Fibroblast of skin of back (primary cell): ENCODE data around the gene CD47.

Experiments used
- DNase-seq: peaks from one replicate; pipeline ENCODE4 v3.0.0-alpha.2; 2013

CD47 gene

DNA sequence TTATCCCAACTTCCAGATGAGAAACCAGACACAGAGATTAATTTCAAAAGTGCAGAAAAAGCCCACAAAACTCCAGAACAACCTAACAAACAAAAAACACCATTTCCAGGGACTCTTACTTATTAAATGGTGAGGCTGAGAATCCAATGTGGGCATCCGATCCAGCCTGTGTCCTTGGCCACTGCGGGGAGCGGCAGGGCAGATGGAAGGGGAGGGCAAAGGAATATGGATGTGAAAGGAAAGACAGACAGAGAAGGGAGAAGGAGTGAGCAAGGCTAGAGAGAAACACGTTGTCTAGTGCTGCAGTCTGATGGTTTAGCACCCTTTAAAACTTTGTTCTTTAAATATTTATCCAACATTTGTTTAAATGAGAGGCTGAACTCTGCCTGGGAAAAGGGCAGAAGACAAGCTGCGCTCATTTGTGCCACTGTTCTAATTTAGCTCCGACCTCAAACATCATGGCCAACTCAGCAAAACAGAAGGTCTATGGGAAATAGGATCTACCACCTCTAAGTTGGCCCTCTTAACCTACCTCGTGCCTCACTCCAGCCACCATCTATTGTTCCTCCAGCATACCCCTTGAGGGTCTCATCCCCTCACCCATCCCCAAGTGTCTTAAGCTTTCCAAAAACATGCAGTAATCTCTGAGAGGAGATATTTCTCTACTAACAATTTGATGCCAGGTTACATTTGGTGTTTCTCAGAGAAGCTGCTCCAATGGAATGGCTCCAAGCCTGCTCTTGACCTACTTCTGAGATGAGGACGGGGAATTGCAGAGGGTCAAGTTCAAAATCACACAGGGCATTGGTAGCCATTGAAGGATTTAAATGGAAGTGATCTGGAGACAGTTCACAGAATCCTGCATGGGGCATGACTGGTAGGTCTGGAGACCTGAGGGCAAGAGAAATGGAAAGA lies 77.4 kb downstream of the CD47 start:
- no peak for DNase-seq

DNA sequence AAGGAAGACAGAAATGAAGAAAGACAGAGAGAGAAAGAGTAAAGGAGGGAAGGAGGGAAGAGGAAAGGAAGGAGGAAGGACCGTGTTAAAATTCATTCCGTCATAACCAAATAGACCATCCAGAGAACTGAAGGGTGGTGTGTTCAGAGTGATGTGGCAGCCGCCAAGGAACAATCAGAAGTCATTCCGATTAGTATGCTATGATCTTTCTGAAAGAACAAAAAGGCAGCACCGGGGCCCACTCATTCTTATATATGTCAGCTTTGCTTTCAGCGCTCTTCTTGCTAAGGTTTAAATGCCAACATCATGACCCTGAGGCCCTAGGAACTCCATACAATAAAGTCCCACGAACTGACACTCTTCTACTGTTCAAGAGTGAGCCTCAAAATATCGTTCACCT lies 78.5 kb downstream of the CD47 start:
- no peak for DNase-seq

DNA sequence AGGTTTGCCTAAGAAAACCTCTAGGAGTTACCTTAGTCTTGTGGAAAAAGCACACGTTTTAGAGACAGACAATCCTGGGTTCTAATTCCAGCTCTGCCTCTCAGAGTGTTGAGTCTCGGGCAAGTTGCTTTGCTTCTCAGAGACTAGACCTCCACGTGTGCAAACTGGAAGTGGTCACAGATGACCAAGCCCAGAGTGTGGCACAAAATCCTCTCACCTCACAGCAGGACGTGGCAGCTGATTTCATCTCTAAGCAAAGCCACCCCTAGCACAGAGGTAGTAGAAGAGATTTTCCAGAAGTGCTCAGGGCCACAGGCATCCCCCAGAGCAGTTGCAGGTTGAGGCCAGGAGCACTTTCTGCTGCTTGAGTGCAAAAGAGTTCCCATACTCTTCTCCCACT lies 79.2 kb downstream of the CD47 start:
- DNase-seq = no peak

DNA sequence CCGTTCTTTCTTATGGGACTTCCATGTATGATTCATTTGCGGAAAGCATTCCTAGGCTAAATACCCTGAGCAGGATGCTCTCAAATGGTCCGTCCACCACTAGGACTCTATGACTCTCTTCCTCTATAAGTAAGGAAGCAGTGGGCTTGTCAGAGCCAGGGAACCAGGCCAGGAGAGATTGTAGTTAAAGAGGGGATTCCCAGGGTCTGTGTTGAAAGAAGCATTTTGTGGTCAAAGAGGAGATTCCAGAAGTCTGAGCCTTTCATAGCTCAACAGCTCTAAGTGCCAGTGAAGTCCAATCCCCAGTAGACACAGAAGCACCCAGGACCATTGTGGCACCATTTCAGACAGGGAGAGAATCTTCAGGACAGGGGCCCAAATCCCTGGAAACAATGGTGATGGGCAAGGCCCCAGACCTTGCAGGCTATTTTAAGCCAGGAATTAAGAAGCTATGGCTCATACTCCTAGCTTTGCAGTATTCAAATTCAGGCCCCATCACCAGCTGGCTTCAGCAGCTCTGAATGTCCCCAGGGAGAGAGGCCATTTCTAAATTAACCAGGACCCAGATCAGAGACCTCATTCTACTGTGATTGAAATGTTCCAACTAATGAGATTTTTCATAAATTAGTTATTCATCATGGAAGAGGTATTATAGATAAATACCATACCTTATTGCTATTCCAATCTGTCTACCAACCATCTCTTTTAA lies 81.7 kb downstream of the CD47 start:
- peak; percentile 79 for DNase-seq

DNA sequence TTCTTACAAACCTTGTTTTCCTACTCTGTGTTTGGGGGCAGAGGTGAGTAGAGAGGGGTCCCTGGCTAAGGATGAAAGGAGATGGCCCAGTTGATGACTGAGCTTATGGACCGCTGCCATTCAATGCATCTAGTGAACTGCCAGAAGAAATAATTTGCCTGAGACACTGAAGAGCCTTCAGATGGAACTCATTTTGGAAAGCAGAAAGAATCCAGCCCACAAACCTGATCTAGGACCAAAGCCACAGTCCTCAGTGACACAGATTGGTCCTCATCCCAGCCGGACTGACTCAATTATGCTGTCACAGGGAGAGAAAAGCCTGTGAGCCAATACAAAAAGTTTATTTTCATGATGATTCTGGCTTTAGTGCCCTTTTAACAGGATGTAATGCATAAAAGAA lies 82.7 kb downstream of the CD47 start:
- no peak for DNase-seq

DNA sequence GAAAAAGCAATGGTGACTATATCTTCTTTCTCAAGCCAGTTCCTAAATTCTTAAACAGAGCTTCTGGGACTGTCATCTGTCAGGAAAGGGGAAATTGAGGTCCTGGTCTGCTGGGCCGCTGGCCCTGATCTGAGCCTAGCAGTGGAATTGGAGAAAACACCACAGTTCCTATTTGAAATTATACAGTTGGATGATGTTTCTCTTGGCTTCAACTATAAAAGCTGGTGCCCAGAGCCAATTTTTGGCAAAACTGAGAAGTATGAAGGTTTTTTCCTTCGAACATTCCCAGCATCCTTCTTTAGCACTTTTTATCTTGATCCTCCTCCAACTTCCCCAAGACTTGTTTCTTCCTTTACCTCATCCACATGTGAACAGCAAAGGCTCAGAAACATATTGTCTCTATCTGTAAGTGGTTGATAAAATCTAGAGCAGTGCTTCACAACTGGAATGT lies 83.9 kb downstream of the CD47 start:
- no peak for DNase-seq

DNA sequence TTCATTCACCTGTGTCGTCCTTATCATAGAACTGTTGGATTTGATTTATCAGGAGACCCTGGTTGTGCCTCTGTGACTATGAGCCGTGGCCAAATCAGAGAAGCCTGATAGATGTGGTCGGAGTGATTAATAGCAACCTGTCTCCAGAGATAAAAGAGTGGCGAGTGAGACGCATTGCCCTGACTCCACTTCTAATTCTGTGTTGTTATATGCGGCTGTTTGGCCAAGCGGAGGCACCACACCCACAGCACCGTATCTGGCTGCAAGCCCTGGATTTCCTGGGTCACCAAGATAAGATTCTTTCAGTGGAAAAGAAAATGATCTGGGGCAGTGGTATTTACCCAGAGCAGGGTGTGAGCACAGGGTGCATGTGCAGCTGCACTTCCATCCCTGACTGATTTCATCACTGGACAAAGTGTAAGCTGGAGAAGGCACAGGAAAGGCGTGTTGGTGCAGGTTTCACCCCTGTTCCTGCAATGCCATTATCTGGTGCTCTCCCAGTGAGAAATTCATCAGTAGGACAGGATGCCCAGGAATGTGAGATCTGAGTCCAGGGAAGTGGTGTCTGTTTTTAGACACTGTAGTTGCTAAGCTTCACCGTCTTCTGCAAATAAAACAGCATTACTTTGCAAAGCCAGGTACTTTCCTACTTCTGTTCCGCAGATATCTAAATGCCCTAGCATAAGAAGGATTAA lies 84.6 kb downstream of the CD47 start:
- no peak for DNase-seq

DNA sequence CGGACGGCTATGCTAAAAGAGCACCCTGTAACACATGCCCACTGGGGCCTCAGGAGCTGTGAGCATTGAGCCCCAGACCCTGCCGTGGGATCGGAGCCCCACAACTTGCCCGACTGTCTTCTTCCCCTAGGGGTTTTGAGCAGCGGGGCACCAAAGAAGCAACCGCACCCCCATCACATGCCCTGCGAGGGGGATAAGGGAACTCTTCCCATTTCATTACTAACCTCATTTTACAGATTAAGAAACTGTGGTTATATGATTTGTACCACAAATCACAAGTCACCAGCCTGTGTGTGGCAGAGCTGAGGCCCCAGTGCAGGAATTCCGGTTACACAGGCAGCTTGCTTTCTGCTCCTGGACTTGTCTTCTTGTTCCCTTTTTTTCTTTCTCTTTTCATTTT lies 86.2 kb downstream of the CD47 start:
- DNase-seq = no peak

DNA sequence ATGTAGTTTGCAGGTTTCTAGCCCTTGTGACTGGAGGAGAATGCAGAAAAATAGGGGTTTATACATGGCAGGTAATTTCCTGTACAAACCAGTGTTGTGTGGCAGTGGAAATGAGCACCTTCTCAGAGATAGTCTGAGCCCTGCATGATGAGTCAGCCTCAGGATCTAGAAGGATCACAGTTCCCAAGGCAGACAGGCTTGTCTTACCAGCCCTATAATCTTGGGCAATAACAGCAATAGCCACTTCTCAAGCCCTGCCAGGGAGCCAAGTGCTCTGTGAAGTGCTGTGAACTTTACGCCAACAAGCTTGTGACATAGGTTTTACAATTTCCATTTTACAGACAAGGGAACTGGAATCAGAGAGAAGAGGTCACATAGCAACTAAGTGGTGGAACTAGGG lies 89.4 kb downstream of the CD47 start:
- no peak for DNase-seq

DNA sequence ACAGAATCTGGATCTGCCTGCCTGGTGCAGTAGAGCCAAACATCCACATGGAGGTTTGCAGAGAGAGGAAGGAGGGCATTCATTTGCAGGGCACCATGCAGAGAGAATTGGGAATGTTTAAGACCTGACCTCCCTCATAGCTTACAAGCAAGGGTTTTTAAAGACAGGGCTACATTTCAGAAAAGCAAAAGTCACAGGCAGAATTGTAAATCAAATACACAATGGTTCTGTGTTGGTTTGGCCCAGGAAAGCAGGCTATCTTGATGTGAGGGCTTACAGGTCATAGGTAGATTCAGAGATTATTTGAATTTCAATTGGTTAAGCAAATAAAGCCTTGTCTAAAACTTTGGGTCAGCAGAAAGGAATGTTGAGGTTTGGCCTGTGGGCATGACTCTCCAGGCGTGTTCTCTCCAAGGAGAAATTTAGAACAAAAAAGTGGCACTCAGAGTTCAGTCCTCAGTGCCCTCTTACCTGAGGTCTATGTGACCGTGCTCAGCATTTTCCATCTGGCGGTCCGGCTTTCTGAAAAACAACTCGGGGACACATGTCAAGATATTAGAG lies 91.5 kb downstream of the CD47 start:
- peak; percentile 32 for DNase-seq

DNA sequence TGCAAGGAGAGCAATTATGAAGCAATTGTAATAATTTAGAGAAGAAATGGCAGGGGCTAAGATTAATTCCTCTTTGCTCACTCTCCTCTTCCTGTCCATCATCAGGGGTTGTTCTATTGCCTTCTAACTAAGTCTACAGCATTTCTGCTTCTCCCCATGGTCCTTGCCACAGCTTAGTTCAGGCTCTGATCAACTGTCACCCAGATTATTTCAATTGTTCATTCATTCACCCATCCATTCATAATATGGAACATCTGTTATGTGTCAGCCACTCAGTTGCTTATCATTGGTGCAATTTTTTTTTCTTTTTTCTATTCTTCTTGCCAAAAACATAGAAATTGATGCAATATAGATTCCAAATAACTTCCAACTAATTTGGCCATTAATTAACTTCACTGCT lies 93.2 kb downstream of the CD47 start:
- no peak for DNase-seq

DNA sequence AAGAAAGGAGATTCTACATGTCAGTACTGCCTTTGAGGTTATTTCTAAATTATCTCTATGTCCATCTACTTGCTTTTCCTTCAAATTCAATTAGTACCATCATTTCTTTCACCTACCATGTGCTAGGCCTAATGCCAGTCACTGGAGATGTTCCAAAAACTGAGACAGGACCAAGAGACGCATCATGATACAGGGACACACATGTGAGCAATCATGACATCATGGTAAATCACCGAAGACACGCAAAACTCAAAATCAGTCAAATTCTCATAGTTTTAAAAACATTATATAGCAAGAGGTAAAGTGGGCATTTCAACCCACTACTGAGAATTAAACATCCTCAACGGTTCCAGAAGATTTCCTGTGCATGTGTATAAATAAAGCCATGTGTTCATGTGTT lies 95.0 kb downstream of the CD47 start:
- DNase-seq = no peak

DNA sequence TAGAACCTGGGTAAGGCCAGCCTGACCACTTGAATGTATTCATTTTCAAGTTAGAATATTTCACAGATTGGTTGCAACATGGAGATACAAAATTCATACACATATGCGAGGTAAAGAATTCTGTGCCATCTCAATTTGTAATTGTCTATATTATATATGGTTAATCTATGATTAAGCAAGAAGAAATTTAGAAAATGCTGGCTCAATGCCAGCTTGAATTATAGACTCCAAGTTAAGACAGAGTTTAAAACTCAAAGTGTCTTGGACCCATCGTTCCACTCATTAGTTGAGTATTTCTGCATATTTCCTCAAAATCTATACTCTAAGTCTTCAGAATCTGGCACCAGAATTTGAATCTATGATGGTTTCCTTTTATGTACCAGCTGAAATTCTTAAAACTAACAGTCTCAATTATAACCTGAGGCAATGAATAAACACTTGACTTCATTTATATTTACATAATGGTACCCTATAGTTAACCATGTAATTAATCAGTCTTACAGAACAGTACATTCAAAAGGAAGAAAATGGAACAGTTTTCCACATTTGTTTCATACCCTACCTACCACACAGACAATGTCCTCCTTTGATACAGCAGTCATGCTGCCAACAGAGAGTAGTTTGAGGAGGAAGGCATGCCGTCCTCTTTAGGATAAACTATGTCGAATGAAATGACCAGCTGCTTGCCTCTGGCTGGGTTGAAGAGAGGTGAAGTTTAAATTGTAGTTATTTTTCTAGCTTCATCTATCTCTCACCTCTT lies 95.7 kb downstream of the CD47 start:
- peak; percentile 35 for DNase-seq

DNA sequence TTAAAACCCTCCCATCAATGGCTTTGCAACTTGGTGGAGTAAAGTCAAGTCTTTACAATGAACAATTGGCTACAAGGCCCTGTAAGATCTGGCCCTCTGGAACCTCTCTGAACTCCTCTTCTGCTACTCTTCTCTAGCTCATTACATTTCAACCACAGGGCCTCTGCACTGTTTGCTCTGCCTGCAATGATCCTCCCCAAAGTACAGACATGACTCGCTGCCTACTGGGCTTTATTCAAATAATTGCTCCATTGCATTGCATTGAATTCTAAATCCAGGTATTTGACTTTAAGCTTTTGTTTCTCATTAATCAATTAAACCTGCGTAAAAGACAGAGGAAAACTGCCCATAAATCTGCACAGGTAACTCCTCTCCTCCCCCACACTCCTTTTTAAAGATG lies 96.7 kb downstream of the CD47 start:
- DNase-seq = no peak

DNA sequence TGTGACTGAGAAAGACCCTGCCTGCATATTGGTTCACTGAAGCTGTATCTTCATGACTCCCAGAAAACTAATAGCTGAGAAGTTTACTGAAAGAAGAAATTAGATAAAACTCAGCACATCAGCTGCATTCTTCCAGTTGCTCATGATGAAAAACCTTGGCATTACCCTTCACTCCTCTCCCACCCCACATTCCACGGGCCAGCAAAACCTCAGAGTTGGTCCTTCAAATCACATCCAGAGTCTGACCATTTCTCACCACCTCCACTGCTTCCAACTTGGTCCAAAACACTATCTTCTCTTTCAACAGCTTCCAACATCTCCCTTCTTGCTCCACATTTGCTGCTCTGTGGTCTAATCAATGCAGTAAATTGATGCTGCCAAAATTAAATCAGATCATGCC lies 97.1 kb downstream of the CD47 start:
- peak; percentile 67 for DNase-seq
